ENCODE measurements around the gene TET2.

The TET2 gene

GRCh38 chr4:105150503-105150902, 3.8 kb downstream of the TET2 start:
- no peak overlapping the region for H3K27ac ChIP-seq
- TF ChIP-seq CTCF (conservative IDR thresholded peaks at IDR 0.05): no peak

DNA sequence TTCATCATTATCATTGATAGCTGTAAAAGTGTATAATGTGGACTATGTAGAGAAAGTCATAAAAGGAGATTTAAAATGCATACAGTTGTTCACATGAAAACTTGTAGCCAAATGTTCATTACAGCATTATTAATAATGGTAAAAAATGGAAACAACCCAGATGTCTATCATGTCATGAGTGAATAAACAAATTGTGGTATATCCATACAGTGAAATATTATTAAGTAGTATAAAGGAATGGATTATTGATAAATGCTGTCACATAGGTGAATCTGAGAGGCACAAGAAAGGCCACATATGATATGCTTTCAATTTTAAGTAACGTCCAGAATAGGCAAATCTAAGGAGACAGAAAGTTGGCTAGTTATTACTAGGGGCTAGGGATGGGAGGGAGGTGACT, 7.1 kb downstream of the TET2 start:
- TF ChIP-seq CTCF (conservative IDR thresholded peaks at IDR 0.05): no peak
- H3K27ac ChIP-seq: no peak overlapping the region

DNA sequence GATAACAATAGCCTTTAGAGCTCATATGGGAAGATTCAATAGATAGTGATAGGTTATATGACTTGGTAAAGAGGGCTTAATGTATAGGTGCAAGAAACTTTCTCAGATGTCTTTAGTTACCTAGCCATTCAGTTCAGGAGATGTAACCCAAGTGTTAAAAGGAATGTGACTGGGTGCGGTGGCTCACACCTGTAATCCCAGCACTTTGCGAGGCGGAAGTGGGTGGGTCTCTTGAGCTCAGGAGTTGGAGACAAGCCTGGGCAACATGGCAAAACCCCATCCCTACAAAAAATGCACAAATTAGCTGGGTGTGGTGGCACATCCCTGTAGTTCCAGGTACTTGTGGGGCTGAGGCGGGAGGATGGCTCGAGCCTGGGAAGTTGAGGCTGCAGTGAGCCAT, 7.9 kb downstream of the TET2 start:
- no peak overlapping the region for H3K27ac ChIP-seq
- TF ChIP-seq CTCF (conservative IDR thresholded peaks at IDR 0.05): no peak

DNA sequence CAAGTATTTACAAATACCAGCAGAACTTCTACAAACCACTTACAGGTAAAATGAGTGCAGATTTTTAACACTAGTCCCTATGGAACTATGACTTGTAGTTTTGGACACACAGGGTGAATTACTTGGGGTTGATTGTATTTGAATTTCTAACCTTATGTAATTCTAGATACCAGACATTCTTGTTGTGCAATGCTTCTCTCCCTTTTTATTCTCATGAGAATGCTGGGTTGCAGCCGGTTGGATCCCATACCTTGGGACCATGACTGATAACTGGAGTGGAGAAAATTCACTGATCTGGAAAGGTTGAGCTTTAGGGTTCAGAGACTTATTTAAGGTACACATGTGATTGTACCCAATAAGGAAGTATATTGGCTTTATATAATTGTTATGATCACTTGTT, 8.8 kb downstream of the TET2 start:
- no peak overlapping the region for H3K27ac ChIP-seq
- TF ChIP-seq CTCF (conservative IDR thresholded peaks at IDR 0.05): no peak

GRCh38 chr4:105158837-105159236, 12.2 kb downstream of the TET2 start:
- no peak for TF ChIP-seq CTCF (conservative IDR thresholded peaks at IDR 0.05)
- H3K27ac ChIP-seq: no peak overlapping the region

- TF ChIP-seq CTCF (conservative IDR thresholded peaks at IDR 0.05): no peak
- no peak overlapping the region for H3K27ac ChIP-seq
Observed at GRCh38 chr4:105162123-105162796, 15.6 kb downstream of the TET2 start.

GRCh38 chr4:105164548-105164947, 17.9 kb downstream of the TET2 start:
- no peak overlapping the region for H3K27ac ChIP-seq
- TF ChIP-seq CTCF (conservative IDR thresholded peaks at IDR 0.05): no peak

Data from VCaP (cell line).